Liver (tissue), 9 donors: ENCODE results near the gene TXNDC8. TPM values are rescaled to one million over a fixed set of nuclear protein-coding genes. Genes with fewer than 3 reads are reported as not detected.

Experiments used
- DNase-seq: peaks from one replicate; pipeline ENCODE4 v3.0.0-alpha.2; 2017; ENCODE audit warnings: low spot score
- H3K27ac ChIP-seq, 2 donors: one replicate each; pipeline ENCODE4 v1.7.0; 2013; ENCODE audit warnings: inconsistent platforms in 2 of 2, low read length in 2 of 2, control low read depth in 1 of 2, low read depth in 1 of 2, mild to moderate bottlenecking in 1 of 2
- H3K27me3 ChIP-seq, 4 donors: one replicate each; pipeline versions ENCODE4 v1.6.1 to v1.7.0; 2013; ENCODE audit warnings: low read length in 3 of 4, inconsistent platforms in 1 of 4, mild to moderate bottlenecking in 1 of 4, moderate library complexity in 1 of 4; ENCODE audit not compliant: control insufficient read depth in 4 of 4, insufficient read depth in 4 of 4
- H3K36me3 ChIP-seq, 4 donors: one replicate each; pipeline versions ENCODE4 v1.6.1 to v1.7.0; 2013; ENCODE audit warnings: low read length in 3 of 4, mild to moderate bottlenecking in 3 of 4, low read depth in 1 of 4, moderate library complexity in 1 of 4; ENCODE audit not compliant: control insufficient read depth in 4 of 4, insufficient read depth in 3 of 4
- H3K4me1 ChIP-seq, 4 donors: one replicate each; pipeline versions ENCODE4 v1.6.1 to v1.7.0; 2013; ENCODE audit warnings: low read length in 3 of 4, mild to moderate bottlenecking in 3 of 4, moderate library complexity in 1 of 4; ENCODE audit not compliant: control insufficient read depth in 4 of 4, insufficient read depth in 4 of 4
- H3K4me3 ChIP-seq, 3 donors: one replicate each; pipeline versions ENCODE4 v1.6.1 to v1.7.0; 2013; ENCODE audit warnings: low read length in 3 of 3, control low read depth in 1 of 3, low read depth in 1 of 3, mild to moderate bottlenecking in 1 of 3
- H3K9ac ChIP-seq, 2 donors: one replicate each; pipeline ENCODE4 v1.7.0; 2013; ENCODE audit warnings: low read length in 2 of 2, mild to moderate bottlenecking in 2 of 2, moderate library complexity in 2 of 2, control low read depth in 1 of 2, low read depth in 1 of 2
- H3K9me3 ChIP-seq, 4 donors: one replicate each; pipeline versions ENCODE4 v1.6.1 to v1.7.0; 2013; ENCODE audit warnings: low read length in 3 of 4; ENCODE audit not compliant: control insufficient read depth in 4 of 4
- ATF3 ChIP-seq: IDR thresholded peaks from 2 replicates; pipeline ENCODE4 v1.6.1; 2016; ENCODE audit warnings: antibody characterized with exemption
- CTCF ChIP-seq: fragments of 150-350 bp; IDR thresholded peaks from 2 replicates; pipeline ENCODE4 v1.5.1; 2017; ENCODE audit warnings: improper control_type of control experiment, low read depth, low read length; ENCODE audit not compliant: missing input control
- EGR1 ChIP-seq, 2 donors: IDR thresholded peaks; 2 replicates each; pipeline ENCODE4 v1.6.1; 2016 to 2018; ENCODE audit warnings: antibody characterized with exemption in 2 of 2, low read depth in 2 of 2
- FOXA1 ChIP-seq: IDR thresholded peaks from 2 replicates; pipeline ENCODE4 v1.6.1; 2016; ENCODE audit warnings: antibody characterized with exemption
- FOXA2 ChIP-seq: IDR thresholded peaks from 2 replicates; pipeline ENCODE4 v1.6.1; 2016; ENCODE audit warnings: antibody characterized with exemption
- HNF4A ChIP-seq, 2 donors: conservative IDR thresholded peaks; 2 replicates each; pipeline ENCODE4 v1.6.1; 2016; ENCODE audit warnings: antibody characterized with exemption in 2 of 2, mild to moderate bottlenecking in 2 of 2
- HNF4G ChIP-seq: IDR thresholded peaks from 2 replicates; pipeline ENCODE4 v1.6.1; 2016; ENCODE audit warnings: antibody characterized with exemption
- JUND ChIP-seq, 2 donors: IDR thresholded peaks; 2 replicates each; pipeline ENCODE4 v1.6.1; 2016; ENCODE audit warnings: antibody characterized with exemption in 2 of 2
- MAX ChIP-seq: IDR thresholded peaks from 2 replicates; pipeline ENCODE4 v1.6.1; 2016; ENCODE audit warnings: antibody characterized with exemption
- NR2F2 ChIP-seq: IDR thresholded peaks from 2 replicates; pipeline ENCODE4 v1.6.1; 2016; ENCODE audit warnings: antibody characterized with exemption
- RAD21 ChIP-seq, 2 donors: IDR thresholded peaks; 2 replicates each; pipeline ENCODE4 v1.6.1; 2016; ENCODE audit warnings: antibody characterized with exemption in 2 of 2, mild to moderate bottlenecking in 2 of 2
- REST ChIP-seq: IDR thresholded peaks from 2 replicates; pipeline ENCODE4 v1.6.1; 2016; ENCODE audit warnings: antibody characterized with exemption, mild to moderate bottlenecking
- RXRA ChIP-seq, 2 donors: IDR thresholded peaks; 2 replicates each; pipeline ENCODE4 v1.6.1; 2017 to 2018; ENCODE audit warnings: antibody characterized with exemption in 2 of 2, mild to moderate bottlenecking in 1 of 2
- SP1 ChIP-seq: IDR thresholded peaks from 2 replicates; pipeline ENCODE4 v1.6.1; 2018; ENCODE audit warnings: antibody characterized with exemption, mild to moderate bottlenecking
- YY1 ChIP-seq: IDR thresholded peaks from 2 replicates; pipeline ENCODE4 v1.6.1; 2016; ENCODE audit warnings: antibody characterized with exemption, mild to moderate bottlenecking
- ZBTB33 ChIP-seq: IDR thresholded peaks from 2 replicates; pipeline ENCODE4 v1.6.1; 2016; ENCODE audit warnings: antibody characterized with exemption
- WGBS: extraction: QIAGEN DNeasy Blood & Tissue Kit; methylation state at CpG from one replicate; pipeline ENCODE4 v1.1.7; 2013; 5-methylcytosine and 5-hydroxymethylcytosine counted together
- polyA plus RNA-seq, 2 donors: library from polyadenylated mRNA; stranded (reverse) in 1 of 2; unstranded in 1 of 2; fragments of 200-250 nt in 1 of 2; fragments of >200 nt in 1 of 2; fragmentation: Nextera tagmentation in 1 of 2; extraction: Ambion mirVana in 1 of 2; gene quantifications; one replicate each; pipeline versions ENCODE4 v1.2.1 to v1.2.3, GENCODE V29; 2013 to 2015
- total RNA-seq, 2 donors: library from RNA; depleted of rRNA; stranded (reverse); fragments of >200 nt; gene quantifications; one replicate each; pipeline ENCODE4 v1.2.3, GENCODE V29; 2014
- donor health status: healthy.
- donor health status: healthy.
- donor health status: healthy.
- donor health status: healthy.
- donor health status: healthy.

TXNDC8 gene
- total and polyA plus RNA-seq, 4 donors, result not detected

- TF ChIP-seq ZBTB33, result no peak
- TF ChIP-seq RXRA (IDR thresholded peaks at IDR 0.05), result no peak
- TF ChIP-seq YY1, result no peak
- TF ChIP-seq FOXA1, result no peak
- TF ChIP-seq FOXA2, result no peak
These were observed 28.0 kb downstream of the TXNDC8 start (continued) for GRCh38 chr9:110309681-110310080.

- H3K27me3 ChIP-seq, result no peaks in the 10 kb centered on the region
- no peak overlapping the region for H3K9ac ChIP-seq
- no peak overlapping the region for H3K27ac ChIP-seq
- WGBS, result 54% methylated on average over 4 of the region's 4 CpGs
- no peaks in the 10 kb centered on the region for H3K36me3 ChIP-seq
- no peaks in the 10 kb centered on the region for H3K4me1 ChIP-seq
- TF ChIP-seq FOXA2 (no peak), ATF3 (no peak), FOXA1 (no peak), SP1 (no peak), NR2F2 (no peak), CTCF (no peak), HNF4A (conservative IDR thresholded peaks at IDR 0.05) (no peak), MAX (no peak), HNF4G (no peak), ZBTB33 (no peak), RAD21 (IDR thresholded peaks at IDR 0.05) (no peak), JUND (IDR thresholded peaks at IDR 0.05) (no peak), REST (no peak), RXRA (IDR thresholded peaks at IDR 0.05) (no peak), EGR1 (IDR thresholded peaks at IDR 0.05; ENCODE audit: low read depth in 2 of 2) (no peak)
- no peak overlapping the region for H3K4me3 ChIP-seq
- DNase-seq, result no peak
- H3K9me3 ChIP-seq, result no peaks in the 10 kb centered on the region
These were observed 29.0 kb downstream of the TXNDC8 start for GRCh38 chr9:110308633-110309038.
